LoVo (cell line): ENCODE results near the gene WWOX.

Source experiments
- DNase-seq: peaks from one replicate; pipeline ENCODE4 v3.0.0-alpha.2; 2016; ENCODE audit warnings: low spot score

The WWOX gene

DNA sequence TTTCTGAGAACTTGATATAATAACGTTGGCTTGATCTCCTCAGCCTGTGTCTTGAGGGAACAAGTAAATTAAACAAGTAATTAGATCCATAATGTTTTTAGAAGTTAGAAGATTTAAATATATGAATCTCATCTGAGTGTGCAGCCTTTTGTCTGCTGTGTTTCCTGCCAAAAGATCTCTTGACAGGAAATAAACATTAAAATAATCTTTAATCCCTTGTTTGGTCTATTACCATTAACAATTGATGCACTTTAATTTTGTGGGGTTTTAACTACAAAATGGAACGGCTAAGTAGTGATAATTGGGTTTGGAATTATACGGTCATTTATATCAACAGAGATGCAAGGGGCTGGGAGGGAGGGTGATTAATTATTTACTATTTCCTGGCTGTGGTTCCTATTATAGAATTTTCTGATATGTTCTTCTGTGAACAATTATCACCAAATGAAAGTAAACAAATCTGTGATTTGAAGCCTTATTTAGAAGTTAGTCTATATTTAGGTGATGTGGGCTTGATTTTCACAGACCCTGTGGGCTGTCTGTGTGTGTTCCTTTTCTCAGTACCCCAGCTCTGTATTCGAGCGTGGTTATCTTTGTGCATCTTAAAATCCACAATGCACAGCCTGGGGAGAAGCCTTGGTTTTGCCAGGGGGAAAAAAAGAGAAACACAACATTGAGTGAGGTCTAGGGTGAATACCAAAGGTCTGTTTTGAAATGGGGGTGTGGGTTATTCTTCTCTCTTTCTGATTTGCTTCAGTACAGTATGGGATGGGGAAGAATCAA, 556.1 kb downstream of the WWOX start:
- no peak for DNase-seq

DNA sequence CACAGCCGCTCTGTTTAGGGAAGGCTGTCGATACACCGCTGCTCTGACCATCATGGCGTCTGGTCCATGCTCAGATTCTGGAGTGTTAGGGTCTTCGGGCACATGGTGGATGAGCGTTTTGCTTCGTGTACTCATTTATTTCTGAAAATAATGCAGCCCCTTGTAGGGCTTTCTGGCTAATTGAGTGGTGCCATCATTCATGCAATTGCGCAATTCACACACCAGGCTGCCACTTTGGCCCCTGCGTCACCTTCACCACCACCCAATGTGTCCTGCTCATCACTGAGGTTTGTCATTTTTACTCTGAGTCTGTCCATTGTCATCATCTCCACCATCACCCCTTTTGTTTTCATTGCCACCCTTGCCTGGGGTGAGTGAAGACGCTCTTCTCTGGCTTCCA, 557.4 kb downstream of the WWOX start:
- no peak for DNase-seq

DNA sequence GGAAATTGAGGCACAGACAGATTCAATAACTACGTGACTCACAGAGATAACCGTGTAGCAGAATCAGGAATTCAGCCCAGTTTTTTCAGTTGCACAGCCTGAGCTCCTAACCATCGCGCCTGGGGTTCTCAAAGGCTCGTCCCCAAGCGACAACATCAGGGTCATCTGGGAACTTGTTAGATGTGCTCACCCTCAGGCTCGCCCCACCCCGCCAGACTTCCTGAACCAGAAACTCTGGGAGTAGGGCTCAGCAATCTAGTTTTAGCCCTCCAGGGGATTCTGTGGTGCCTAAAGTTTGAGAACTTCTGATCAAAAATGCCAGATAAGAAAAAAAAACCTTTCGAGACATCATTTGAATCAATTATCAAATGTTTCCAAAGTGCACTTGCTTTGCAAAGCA, 559.8 kb downstream of the WWOX start:
- DNase-seq, result no peak

DNA sequence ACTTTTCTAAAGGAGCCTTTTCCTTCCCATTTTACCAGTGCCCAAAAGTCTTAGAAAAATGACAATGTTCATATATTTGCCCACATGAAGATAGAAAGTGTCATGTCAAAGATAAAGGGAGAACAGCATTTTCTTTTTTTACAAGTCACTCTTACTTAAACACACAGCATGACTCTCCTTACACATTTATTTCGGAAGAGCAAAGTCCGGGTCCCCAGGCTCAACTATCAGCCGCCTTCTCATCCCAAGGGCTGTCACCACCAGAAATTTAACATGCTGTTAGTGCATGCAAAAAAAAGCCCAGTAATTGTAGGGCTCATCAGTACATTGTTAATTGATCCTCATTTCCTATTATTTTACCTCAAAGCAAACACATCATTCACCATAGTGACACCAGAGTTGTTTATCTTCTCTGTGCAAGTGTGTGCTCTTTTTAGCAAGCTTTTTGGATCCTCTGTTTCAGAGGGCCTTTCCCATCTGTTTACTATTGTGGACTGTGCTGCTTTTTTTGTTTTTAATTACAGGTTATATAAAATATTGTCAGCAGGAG, 560.3 kb downstream of the WWOX start:
- DNase-seq, result no peak

DNA sequence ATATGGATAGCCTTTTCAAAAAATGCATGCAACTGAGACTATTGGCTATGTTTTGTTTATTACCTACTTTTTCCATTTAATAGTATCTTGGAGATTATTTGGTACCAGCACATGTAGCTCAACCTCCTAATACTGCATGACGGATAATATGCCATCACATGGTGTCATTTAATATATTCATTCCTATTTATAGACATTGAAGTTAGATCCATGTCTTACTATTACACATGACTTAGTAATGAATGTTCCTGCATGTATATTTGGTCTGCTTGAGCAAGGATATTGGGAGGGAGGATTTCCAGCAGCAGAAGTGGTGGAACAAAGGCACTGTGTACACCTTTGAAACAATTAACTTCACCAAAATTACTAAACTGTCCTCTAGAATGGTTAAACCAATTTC, 561.3 kb downstream of the WWOX start:
- no peak for DNase-seq

DNA sequence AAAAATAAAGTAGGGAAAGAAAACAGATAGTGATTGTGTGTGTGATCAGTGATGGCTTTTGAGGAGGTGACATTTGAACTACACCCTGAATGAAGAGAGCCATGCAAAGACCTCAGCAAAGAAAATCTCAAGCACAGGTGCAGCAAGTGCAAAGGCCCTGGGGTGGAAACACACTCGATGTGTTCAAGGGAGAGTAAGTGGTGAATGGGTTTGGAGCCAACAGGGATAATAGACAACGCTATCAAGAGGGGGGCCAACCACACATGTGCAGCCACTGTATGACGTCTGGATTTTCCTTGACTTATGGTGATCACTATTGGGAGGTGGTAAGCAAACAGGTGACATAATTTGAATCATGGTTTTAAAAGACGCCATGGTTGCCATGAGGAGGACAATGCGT, 564.2 kb downstream of the WWOX start:
- DNase-seq, result no peak

DNA sequence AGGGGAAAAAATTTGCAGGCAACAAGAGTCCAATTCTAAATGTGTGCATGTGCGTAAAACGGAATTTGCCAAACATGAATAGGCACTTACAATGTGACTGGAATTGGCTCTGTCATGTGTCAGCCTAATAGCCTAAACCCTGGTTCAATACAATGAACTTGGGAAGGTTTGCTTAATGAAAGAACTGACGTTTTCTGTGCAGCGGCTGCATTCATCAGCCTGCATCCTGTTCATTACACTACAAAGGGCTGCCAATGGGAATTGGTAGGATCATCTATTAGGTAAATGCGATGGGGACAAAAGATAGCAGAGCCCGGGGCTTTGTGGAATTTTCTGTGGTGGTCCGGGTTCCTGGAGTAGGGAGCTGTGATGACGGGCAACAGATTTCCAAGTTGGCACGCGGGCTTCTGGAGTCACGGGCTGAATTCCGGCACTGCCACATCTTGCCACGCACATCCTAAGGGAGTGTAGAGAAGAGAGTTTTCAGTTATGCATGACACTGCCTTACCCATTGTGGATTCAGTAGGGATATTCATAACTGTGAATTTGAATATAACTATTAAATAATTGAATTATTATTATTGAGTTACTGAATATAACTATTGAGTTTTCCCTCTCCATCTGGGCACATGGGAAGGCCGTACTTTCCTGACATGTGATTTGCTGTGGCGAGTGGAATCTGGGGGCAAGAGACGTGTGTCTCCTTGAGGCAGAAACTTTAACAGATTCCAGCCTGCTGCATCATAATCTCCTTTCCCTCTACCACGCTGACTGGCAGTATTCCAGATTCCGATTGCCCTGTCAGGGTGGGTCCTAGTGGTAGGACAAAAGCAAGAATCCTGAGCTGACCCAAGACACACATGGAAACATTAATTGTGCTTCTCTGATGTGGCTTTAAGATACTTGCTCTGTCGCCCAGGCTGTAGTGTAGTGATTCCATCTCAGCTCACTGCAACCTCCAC, 565.6 kb downstream of the WWOX start:
- DNase-seq, result no peak

DNA sequence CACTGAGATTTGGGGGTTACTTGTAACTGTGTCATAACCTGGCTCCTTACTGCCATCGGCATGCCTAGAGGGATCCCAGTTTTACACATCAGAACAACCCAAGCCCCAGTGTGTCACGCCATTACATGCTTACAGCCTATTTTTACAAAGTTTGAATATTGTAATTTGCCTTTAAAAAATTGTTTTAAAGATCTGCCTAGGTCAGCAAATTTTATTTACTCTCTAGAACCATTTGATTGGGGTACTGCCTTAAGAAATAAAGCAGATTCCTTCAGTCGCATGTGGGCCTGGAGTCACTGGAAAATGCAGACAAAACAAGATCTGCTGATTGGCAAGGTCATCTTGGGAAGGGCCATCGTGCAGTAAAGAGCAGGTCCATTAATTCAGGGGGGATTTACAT, 566.9 kb downstream of the WWOX start:
- no peak for DNase-seq

DNA sequence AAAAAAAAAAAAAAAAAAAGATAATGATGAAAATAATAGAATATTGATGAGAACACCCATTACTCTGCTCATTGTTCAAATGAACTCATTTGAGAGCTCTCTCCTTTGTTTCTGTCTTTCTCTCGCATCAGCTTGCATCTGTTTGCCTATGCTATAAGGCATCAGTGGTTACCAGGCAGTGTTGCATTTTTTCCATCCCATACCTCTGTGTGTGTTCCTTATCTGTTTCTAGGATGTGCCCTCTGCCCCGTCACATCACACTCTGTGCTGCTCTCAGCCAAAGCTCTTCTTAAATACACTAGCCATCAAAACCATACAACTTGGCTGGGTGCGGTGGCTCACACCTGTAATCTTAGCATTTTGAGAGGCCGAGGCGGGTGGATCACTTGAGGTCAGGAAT, 568.2 kb downstream of the WWOX start:
- no peak for DNase-seq

DNA sequence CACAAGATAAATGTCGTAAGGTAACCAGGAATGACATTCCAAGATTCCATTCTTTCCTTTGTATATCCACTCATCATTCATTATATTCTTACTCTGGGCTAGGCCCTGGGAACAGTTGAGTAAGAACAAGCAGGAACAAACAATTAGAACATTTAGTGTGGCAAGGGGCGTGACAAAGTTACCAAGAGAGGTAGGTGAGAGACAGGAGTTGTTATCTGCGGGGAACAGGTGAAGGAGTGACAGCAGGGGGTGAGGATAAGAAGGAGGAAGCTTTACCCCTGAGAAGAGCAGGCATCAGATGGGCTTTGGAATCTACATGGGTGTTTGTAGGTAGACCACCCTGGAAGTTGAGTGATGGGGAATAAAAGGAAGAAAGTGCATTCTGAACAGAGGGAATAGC, 568.9 kb downstream of the WWOX start:
- DNase-seq, result no peak

DNA sequence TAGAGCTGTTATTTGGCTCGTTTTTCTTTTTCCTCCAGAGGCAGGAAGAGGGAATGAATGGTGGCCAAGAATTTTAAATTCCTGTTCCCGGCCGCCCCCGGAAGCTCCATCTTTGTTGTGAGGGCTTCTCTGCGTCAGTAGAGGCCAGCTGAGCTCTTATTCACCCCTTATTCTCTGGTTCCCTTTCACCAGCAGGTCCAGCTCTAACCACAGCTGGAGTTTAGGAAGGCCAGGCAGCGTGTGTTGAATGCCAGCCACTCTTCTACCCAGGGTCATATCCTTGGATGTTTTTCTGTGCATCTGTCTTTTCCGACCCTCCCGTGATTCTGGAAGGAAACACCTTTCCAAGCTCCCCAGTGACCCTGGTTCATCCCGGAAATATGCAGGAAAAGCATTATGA, 570.5 kb downstream of the WWOX start:
- DNase-seq, result no peak

DNA sequence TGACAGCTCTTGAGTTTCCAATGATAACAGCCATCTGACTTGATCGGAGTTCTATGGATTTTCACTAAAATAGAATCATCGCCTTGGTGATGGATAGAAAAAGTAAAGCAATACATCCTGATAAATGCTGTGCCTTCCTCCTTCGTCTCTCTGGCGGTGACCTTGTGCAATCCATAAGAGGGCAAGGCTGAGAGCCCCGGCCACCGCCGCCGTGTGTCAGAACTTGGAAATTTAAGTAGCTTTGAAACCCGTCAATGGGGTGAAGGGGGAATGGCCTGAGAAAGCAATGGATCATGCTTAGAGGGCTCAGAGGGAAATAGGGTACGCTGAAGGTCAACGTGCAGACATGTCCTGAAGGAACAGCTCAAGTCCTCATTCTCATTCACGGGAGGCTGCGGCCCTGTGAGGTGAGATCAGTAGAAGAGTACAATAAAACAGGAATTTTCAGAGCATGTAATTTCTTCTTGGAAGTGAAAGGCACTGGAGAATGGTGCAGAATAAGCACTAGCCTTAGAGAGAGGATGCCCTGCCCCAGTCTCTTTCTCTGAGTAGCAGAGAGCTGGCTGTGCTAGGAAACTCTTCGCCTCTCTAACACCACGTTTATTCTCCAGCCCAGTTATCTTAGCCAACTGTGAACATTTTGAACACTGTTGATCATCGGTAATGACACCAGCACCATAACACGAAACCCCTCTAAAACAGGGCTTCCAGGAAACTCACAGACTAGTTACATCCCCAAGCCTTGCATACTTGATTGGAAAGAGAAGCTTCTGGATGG, 573.5 kb downstream of the WWOX start:
- no peak for DNase-seq

DNA sequence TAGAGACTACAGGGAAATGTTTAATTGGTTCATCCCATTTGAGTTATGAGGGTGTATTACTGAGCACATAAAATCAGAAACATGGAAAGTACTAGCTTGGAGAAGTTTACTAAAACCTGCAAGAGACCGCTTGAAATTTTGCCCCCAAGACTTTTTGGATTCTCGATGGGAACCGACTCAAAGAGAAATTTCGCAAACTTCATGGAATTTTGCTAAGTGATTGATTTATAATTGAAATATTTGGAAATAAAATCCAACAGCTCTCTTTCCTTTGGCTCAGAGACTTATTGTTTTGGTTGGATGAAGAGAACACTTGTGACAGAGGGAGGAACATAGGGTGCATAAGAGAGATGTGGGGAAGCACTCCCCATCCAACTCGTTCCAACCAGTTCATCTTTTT, 574.4 kb downstream of the WWOX start:
- no peak for DNase-seq

DNA sequence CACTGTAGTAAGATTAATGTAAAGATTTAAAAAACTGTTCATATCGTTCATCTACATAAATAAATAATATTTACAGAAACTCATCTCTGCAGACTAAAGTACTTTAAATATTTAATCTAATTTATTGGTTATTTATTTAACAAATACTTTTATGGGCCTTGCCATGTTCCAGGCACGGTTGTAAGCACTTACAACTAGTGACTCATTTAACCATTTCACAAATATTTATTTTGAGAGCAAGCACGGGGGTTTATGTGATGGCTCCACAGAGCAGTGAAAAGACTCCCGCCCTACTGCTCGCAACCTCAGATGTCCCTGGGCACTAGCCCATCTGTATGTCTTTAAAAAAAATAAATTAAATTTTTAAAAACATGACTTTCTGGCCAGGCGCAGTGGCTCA, 575.9 kb downstream of the WWOX start:
- no peak for DNase-seq

DNA sequence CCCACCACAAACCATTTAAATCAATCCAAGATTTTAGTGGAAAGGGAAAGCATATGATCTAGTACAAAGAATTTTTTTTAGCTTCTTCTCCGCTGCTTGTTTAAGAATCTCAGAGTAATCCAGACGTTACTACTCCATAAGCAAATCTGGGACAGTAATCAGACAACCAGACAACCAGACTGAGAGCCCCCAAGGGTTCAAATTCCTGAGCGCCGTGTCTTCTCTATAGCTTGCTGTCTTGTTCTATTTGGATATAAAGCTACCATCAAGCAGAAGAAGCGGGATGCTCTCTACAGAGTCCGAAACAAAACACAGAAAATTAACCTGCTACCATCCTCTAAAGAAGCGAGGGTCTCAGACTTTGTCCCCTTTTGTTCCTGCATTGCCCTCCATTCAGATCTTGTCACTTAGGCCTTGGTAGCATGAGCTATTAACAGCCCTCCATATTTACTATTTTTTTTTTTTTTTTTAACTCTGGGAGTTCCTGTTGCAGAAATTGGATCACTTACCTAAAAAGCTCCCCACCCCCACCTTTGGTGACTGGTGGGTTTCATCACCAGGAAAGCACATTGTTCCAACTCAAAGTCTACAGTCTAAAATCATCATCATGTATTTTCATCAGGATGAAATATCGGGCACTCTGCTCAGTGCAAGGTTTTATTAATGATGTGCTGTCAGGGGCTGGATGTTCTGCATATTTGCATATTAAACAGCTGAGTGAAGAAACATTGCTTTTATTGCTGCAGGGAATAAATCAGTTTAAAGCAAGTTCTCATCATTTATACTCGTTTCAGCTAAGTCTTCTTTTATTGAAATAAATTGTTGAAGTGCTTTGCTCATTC, 576.7 kb downstream of the WWOX start:
- DNase-seq, result no peak

DNA sequence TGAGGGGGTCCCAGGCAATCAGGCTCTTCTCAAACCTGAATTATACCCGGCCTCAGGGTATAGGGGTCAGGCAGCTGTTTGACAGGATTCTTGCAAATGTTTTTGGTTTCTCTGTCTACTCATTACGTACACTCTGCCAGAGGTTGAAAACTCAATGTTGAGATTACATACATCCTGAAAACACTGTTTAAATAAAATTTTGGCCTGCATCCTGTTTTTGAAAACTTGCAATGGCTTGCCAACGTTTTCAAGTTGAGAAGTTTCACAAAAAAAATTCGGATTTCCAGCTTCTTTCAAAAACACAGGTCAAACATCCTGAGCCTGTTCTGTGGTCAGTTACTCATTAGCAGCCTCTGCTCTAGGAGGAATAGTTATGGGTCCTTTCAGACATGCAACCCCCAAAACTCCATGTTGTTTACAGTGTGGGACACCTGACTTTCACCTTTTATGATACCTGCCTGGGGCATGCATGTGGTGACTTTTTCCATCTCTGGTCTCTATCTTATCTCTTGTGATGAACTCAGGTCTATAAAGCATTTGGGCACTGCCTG, 577.8 kb downstream of the WWOX start:
- DNase-seq, result no peak

DNA sequence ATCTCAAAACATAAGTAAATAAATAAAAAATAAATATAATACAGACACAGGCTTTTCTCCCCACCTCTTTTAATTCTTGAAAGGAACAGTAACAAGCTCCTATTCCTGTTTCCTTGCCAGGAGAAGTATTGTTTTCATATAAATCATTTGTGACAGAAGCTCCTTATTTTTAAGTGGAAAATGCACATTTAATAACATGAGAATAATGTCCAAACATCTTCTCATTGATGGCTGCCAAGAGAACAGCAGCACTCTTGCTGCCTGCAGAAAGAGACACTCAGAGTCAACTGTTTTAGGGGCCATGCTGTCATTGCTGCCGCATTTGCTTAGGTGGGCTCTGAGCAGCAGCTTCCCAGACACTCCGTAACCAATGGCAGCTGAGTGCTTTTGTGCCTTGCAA, 580.1 kb downstream of the WWOX start:
- DNase-seq, result no peak

DNA sequence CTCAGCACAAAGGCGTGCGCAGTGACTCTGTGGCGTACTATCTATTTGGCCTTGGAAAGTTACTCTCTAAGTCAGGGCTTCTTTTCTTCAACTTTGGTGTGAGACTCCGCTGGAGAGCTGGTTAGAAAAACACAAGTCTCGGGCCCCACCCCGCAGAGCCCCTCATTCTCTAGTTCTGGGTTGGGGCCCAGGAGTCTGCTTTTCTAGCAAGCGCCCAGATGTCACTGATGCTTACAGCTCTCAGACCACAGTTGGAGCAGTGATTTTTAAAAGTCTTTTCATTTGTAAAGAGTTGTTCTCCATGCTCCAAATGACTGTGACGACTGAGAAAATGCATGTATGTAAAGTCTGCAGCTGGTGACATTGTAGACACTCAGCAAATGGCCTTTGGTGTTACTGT, 582.3 kb downstream of the WWOX start:
- DNase-seq, result no peak

DNA sequence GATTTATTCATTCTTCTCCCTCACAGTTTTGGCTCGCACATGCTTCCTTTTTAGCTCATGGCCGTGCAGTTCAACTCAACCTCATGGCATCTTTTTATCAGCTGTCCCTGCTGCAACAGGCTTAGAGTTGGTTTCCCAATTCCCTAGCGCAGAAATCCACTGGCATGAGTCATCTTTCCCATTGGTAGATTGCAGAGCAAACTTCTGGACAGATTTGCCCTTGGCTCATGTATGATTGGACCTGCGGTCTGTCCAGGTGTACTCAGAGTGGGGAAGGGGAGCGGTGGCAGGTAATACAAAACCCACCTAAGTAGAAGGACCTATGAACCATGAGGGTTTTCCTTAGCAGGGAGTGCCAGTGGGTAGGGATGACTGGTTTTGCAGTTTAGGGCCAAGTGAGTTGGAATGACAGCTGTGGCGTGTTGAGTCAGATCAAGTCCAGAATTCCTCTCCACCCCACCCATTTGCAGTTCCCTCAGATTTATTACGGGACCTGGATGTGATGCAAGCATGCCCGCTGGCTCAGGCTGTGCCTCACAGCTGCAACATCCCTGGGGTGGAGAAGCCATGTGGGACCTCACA, 584.7 kb downstream of the WWOX start:
- peak; percentile 43 for DNase-seq

DNA sequence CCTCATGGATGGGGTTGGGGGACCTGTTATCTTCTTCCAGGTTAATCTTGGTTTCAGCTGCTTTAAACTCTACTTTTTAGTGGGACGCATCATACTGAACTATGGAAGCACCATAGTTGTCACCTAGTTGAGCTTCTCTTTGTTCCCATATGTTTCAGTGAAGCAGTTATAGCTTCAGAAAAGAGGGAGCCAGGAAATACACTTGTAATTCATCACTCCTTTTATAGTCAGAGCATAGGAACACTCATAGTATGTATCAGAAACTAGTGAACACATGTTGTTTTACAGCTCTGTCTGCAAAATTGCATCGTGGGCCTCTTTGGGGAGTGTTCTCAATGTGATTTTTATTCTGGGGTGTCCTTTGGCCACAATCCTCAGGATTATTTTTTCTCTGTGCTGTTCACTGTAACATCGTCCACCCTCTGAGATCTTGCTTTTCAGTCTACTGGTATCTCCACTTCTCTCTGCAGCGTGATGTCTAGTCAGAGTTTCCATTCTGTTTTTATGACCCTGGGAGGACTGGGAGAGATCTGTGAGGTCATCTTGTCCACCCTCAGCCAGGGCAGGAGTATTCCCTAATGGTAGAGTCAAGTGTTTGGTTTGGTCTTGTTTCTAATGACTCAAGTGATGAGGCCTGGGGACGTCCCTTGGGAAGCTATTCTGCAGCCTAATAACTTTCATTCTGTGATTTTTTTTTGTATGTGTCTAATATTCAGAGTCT, 585.4 kb downstream of the WWOX start:
- no peak for DNase-seq
